ENCODE results near the gene CFAP97D2. TPM values are rescaled to one million over a fixed set of nuclear protein-coding genes. Genes with fewer than 3 reads are reported as not detected.

Gene CFAP97D2
- total and polyA plus RNA-seq, 2 donors (not counting 3 experiments of a cell fraction or from before 2014, with no cell fraction given) = not detected

GRCh38 chr13:114230575-114230974 is 51.5 kb downstream of the CFAP97D2 start:
- no peak overlapping the region for H3K27ac ChIP-seq (ENCODE audit: insufficient read depth, low read depth, low read length)
- H4K20me1 ChIP-seq (replicated peaks; ENCODE audit: control insufficient read depth, extremely low read depth, insufficient read depth, low read length) = no peaks in the 10 kb centered on the region
- BruUV-seq (replicated peaks) = no TSS peak
- no peaks in the 10 kb centered on the region for H3K9me3 ChIP-seq (replicated peaks; ENCODE audit: control insufficient read depth, insufficient read depth, low read length)
- peaks cover 33 to 34% of the 10 kb centered on the region in 2 experiments for H3K27me3 ChIP-seq (ENCODE audit: control insufficient read depth in 2 of 2, insufficient read depth in 2 of 2, low read length in 2 of 2)
- H3K4me3 ChIP-seq (replicated peaks in 1 of 3; ENCODE audit: insufficient read depth in 1 of 3, low read depth in 1 of 3, low read length in 3 of 3) = no peak overlapping the region
- H3K4me1 ChIP-seq (ENCODE audit: control insufficient read depth, extremely low read depth, insufficient read depth, low read length) = no peaks in the 10 kb centered on the region
- CTCF ChIA-PET = interaction anchor here (1.3 kb wide), 1 partner anchor 283 kb away, joined by 4 read pairs; no protein-coding TSS in a partner anchor
- TF ChIP-seq, protein P1, sequence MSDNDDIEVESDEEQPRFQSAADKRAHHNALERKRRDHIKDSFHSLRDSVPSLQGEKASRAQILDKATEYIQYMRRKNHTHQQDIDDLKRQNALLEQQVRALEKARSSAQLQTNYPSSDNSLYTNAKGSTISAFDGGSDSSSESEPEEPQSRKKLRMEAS (IDR thresholded peaks at IDR 0.05; ENCODE audit: insufficient read depth, insufficient read length) = no peak
- TF ChIP-seq MYC (IDR thresholded peaks at IDR 0.05; ENCODE audit: low read depth, low read length) (no peak), CTCF (IDR thresholded peaks at IDR 0.05; ENCODE audit: extremely low read depth in 1 of 2, insufficient read depth in 1 of 2, low read depth in 1 of 2, low read length in 2 of 2) (no peak), FOS (IDR thresholded peaks at IDR 0.05; ENCODE audit: borderline replicate concordance, insufficient read depth, low read length) (no peak), EZH2 (IDR thresholded peaks at IDR 0.05; ENCODE audit: borderline replicate concordance, low read depth, low read length, severe bottlenecking) (no peak), JUN (IDR thresholded peaks at IDR 0.05; ENCODE audit: borderline replicate concordance, insufficient read depth, insufficient read length, low read depth) (no peak), GATA2 (IDR thresholded peaks at IDR 0.05; ENCODE audit: insufficient read depth, insufficient read length, low read depth, low read length) (no peak), POLR2AphosphoS5 (IDR thresholded peaks at IDR 0.05; ENCODE audit: insufficient read depth, low read depth, low read length) (no peak), POLR2A (IDR thresholded peaks at IDR 0.05; ENCODE audit: low read depth, low read length) (no peak)
- H2AFZ ChIP-seq (ENCODE audit: low read depth, low read length) = no peak overlapping the region
- DNase-seq (ENCODE audit: low read depth, low spot score) = no peak
- H3K9me1 ChIP-seq (replicated peaks; ENCODE audit: control insufficient read depth, extremely low read depth, insufficient read depth, low read length) = no peaks in the 10 kb centered on the region
- H3K36me3 ChIP-seq (ENCODE audit: control insufficient read depth in 2 of 2, extremely low read depth in 1 of 2, insufficient read depth in 2 of 2, low read length in 2 of 2) = no peaks in the 10 kb centered on the region
- FAIRE-seq = no peak
- no peak overlapping the region for H3K9ac ChIP-seq (replicated peaks; ENCODE audit: extremely low read depth, insufficient read depth, low read length)
- POLR2A ChIA-PET = no interaction called here
- dilution Hi-C loops (cut with MboI; ENCODE audit: extremely low pct_ligation_motif_present, low sequenced_read_pairs) (no loop called here), intact Hi-C loops (cut with micrococcal nuclease) (no loop called here)
- no peak overlapping the region for H3K4me2 ChIP-seq (ENCODE audit: insufficient read depth, low read length)
- peaks cover 7% of the 10 kb centered on the region for H3K79me2 ChIP-seq (ENCODE audit: control insufficient read depth, insufficient read depth, low read length)

All from endothelial cell of umbilical vein (primary cell).